ENCODE measurements around the gene HEXIM1. TPM values are rescaled to one million over a fixed set of nuclear protein-coding genes. Genes with fewer than 3 reads are reported as not detected.
A peak's percentile ranks its signal among the peaks of the same experiment; 100 is the strongest.

HEXIM1 gene
- total RNA-seq, 1 donor from 2014 or later = 36.1 TPM

DNA sequence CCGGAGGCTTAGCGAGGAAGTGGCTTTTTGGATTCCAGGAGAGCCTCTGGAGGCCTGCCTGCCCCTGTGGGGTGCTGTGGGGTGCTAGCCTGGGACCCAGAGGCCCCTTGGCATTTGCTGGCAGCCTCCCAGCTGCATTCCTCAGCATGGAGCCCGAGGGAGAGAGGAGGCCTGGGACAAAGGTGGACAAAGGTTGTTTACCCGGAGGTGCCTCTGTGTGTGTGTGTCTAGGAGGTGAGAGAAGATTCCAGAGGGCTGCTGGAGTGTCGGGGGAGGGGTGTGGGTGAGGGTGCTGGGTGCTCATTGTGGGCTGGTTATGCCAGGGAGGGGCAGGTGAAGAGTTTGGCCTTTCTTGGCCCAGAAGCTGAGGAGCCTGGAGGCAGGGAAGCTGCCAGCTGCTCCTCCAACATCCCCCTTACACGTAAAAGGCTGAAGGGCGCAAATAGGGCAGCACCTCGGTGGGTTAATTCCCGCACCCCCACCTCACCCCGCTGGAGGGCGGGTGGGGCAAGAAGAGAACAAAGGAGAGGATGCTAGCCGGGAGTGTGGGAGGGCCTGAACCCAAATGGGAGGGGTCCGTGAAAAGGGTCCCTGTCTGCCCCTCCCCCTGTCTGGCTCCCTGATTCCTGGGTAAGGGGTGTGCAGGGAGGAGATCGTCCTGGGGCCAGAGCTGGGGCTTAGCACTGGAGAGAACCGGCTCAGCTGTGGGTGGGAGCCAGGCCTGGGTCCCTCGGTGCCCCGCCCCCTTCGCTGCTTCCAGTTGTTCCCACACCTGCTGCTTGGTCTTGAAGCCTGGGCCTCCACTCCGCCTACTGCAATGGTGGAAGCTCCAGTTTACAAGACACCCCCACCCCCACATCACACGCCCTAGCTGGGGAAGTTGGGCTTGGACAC lies 23.3 kb downstream of the HEXIM1 start:
- H3K27ac ChIP-seq = peak overlapping the region; percentile 85
- no peaks in the 10 kb centered on the region for H3K27me3 ChIP-seq
- no peaks in the 10 kb centered on the region for H3K9me3 ChIP-seq
- H3K36me3 ChIP-seq = no peaks in the 10 kb centered on the region
- intact Hi-C loops (cut with DNase I) = no loop called here
- TF ChIP-seq, protein P1, sequence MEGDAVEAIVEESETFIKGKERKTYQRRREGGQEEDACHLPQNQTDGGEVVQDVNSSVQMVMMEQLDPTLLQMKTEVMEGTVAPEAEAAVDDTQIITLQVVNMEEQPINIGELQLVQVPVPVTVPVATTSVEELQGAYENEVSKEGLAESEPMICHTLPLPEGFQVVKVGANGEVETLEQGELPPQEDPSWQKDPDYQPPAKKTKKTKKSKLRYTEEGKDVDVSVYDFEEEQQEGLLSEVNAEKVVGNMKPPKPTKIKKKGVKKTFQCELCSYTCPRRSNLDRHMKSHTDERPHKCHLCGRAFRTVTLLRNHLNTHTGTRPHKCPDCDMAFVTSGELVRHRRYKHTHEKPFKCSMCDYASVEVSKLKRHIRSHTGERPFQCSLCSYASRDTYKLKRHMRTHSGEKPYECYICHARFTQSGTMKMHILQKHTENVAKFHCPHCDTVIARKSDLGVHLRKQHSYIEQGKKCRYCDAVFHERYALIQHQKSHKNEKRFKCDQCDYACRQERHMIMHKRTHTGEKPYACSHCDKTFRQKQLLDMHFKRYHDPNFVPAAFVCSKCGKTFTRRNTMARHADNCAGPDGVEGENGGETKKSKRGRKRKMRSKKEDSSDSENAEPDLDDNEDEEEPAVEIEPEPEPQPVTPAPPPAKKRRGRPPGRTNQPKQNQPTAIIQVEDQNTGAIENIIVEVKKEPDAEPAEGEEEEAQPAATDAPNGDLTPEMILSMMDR (IDR thresholded peaks at IDR 0.05) = no peak
- peak; percentile 71 for DNase-seq
- peak; percentile 67 for ATAC-seq
- peaks cover 33% of the 10 kb centered on the region for H3K4me1 ChIP-seq
- peak overlapping the region; percentile 20 for H3K4me3 ChIP-seq

- Histone ChIP-seq H3K4me1 (peaks cover 33% of the 10 kb centered on the region), H3K27ac (peak overlapping the region; percentile 85), H3K27me3 (no peaks in the 10 kb centered on the region), H3K9me3 (no peaks in the 10 kb centered on the region), H3K4me3 (peak overlapping the region; percentile 20), H3K36me3 (no peaks in the 10 kb centered on the region)
- DNase-seq (no peak), ATAC-seq (no peak)
- intact Hi-C loops (cut with DNase I) = no loop called here
- TF ChIP-seq, protein P1 (IDR thresholded peaks at IDR 0.05) = no peak
These were observed 23.9 kb downstream of the HEXIM1 start for GRCh38 chr17:45172232-45172540.

DNA sequence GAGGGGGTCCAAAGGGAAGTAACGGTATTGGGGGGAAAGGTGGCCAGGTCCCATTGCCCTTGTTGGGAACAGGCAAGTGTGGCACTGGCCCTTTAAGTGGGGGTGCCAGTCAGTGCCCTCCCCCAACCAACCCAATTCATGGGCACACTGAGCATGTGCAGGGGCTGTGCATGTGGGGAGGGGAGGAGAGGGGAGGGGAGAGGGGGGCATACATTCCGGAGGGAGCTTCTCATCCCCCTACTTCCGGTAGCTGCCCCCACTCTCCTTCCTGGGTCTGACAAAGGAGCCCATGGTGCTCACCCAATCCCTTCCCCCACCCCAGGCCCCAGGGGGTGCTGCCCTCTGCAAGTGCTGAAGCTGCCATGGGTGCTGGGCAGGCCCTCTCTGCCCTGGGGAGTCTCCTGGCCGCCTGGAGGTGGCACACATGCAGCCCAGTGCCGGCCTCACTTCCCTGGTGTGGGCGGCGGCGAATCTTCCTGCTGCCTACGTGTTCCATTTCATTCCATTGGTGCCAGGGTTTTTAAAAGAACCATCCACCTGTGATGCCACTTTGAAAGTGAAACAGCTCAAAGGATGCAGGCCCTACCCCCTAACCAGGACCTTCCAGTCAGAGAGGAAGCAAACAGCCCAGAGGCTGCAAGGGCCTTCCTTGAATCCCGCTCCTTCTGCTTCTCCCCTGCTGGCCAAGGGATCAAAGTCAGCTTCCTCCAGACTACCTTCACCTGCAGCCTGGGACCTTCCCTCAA lies 24.4 kb downstream of the HEXIM1 start:
- peak overlapping the region; percentile 85 for H3K27ac ChIP-seq
- intact Hi-C loops (cut with DNase I) = no loop called here
- peaks cover 33% of the 10 kb centered on the region for H3K4me1 ChIP-seq
- no peaks in the 10 kb centered on the region for H3K27me3 ChIP-seq
- H3K4me3 ChIP-seq = peak overlapping the region; percentile 39
- no peaks in the 10 kb centered on the region for H3K36me3 ChIP-seq
- H3K9me3 ChIP-seq = no peaks in the 10 kb centered on the region
- DNase-seq = peak; percentile 77
- TF ChIP-seq, protein P1 (IDR thresholded peaks at IDR 0.05) = no peak
- ATAC-seq = peak; percentile 79

GRCh38 chr17:45175759-45176115 lies 27.5 kb downstream of the HEXIM1 start:
- no peaks in the 10 kb centered on the region for H3K36me3 ChIP-seq
- no peak overlapping the region for H3K4me3 ChIP-seq
- ATAC-seq (no peak), DNase-seq (no peak)
- peak overlapping the region; percentile 47 for H3K27ac ChIP-seq
- intact Hi-C loops (cut with DNase I) = no loop called here
- TF ChIP-seq, protein P1 (IDR thresholded peaks at IDR 0.05) = no peak
- peaks cover 30% of the 10 kb centered on the region for H3K4me1 ChIP-seq
- H3K27me3 ChIP-seq = no peaks in the 10 kb centered on the region
- H3K9me3 ChIP-seq = no peaks in the 10 kb centered on the region

GRCh38 chr17:45177563-45177962 lies 29.3 kb downstream of the HEXIM1 start:
- TF ChIP-seq, protein P1 (IDR thresholded peaks at IDR 0.05) = no peak
- ATAC-seq = no peak
- Histone ChIP-seq H3K9me3 (no peaks in the 10 kb centered on the region), H3K36me3 (no peaks in the 10 kb centered on the region), H3K27ac (no peak overlapping the region), H3K4me3 (no peak overlapping the region), H3K4me1 (peaks cover 13% of the 10 kb centered on the region), H3K27me3 (no peaks in the 10 kb centered on the region)
- DNase-seq = no peak
- intact Hi-C loops (cut with DNase I) = no loop called here

Data from upper lobe of right lung (tissue), 1 donor.